Progenitor cell of endocrine pancreas (in vitro differentiated cells): ENCODE data around the gene SSBP2. TPM values are rescaled to one million over a fixed set of nuclear protein-coding genes. Genes with fewer than 3 reads are reported as not detected.

ENCODE experiments used
- DNase-seq: peaks from one replicate; pipeline ENCODE4 v3.0.0; 2021; ENCODE audit warnings: low spot score; ENCODE audit not compliant: unreplicated experiment
- H3K27ac Mint-ChIP-seq: 2 replicates; pipeline ENCODE4 v1.8.0; 2021; ENCODE audit warnings: mild to moderate bottlenecking, moderate library complexity, mixed read lengths
- H3K27me3 Mint-ChIP-seq: 2 replicates; pipeline ENCODE4 v1.8.0; 2021; ENCODE audit warnings: mixed read lengths
- H3K36me3 Mint-ChIP-seq: 2 replicates; pipeline ENCODE4 v1.8.0; 2022; ENCODE audit warnings: mixed read lengths; ENCODE audit not compliant: insufficient read depth
- H3K4me1 Mint-ChIP-seq: 2 replicates; pipeline ENCODE4 v1.8.0; 2021; ENCODE audit warnings: low read depth, mixed read lengths
- H3K4me3 Mint-ChIP-seq: 2 replicates; pipeline ENCODE4 v1.8.0; 2021; ENCODE audit warnings: low read depth, mild to moderate bottlenecking, moderate library complexity, mixed read lengths
- H3K9me3 Mint-ChIP-seq: 2 replicates; pipeline ENCODE4 v1.8.0; 2021; ENCODE audit warnings: low read depth, mixed read lengths
- CTCF ChIP-seq: fragments of 200-600 bp; sonication (generic); IDR thresholded peaks from one replicate; pipeline ENCODE4 v1.5.0; 2021; ENCODE audit warnings: antibody characterized with exemption, mild to moderate bottlenecking; ENCODE audit not compliant: unreplicated experiment
- total RNA-seq: library from RNA; stranded (reverse); gene quantifications from 2 replicates; pipeline ENCODE4 v1.2.1, GENCODE V29; 2021

The SSBP2 gene
- total RNA-seq, 1 donor from 2014 or later: 66.6 TPM

GRCh38 chr5:81395262-81395661, 355.6 kb downstream of the SSBP2 start:
- no peak for TF ChIP-seq CTCF

GRCh38 chr5:81393783-81394718, 356.8 kb downstream of the SSBP2 start, which contains the start of gene ACOT12:
ACOT12 (minus strand) TSS chr5:81394134; CDS start chr5:81394114, 20 bp downstream.
- Mint-ChIP-seq H3K4me3 (peak within 1 kb of the TSS; percentile 61), H3K27me3 (peaks cover 49% of the 10 kb centered on the region), H3K36me3 (no peaks in the 10 kb centered on the region), H3K27ac (no peak within 1 kb of the TSS), H3K4me1 (no peaks in the 10 kb centered on the region), H3K9me3 (peaks cover 4% of the 10 kb centered on the region)
- peak; percentile 16 for DNase-seq
- TF ChIP-seq CTCF: no peak

More at GRCh38 chr5:81395262-81395661, 355.6 kb downstream of the SSBP2 start:
- DNase-seq: no peak
- peaks cover 4% of the 10 kb centered on the region for H3K9me3 Mint-ChIP-seq
- H3K4me3 Mint-ChIP-seq: no peak overlapping the region
- no peak overlapping the region for H3K27ac Mint-ChIP-seq
- no peaks in the 10 kb centered on the region for H3K36me3 Mint-ChIP-seq
- H3K27me3 Mint-ChIP-seq: peaks cover 49% of the 10 kb centered on the region
- H3K4me1 Mint-ChIP-seq: no peaks in the 10 kb centered on the region

GRCh38 chr5:81393430-81393782, 357.5 kb downstream of the SSBP2 start:
- Mint-ChIP-seq H3K27ac (no peak overlapping the region), H3K9me3 (peaks cover 4% of the 10 kb centered on the region), H3K4me1 (no peaks in the 10 kb centered on the region), H3K27me3 (peaks cover 49% of the 10 kb centered on the region), H3K4me3 (peak overlapping the region; percentile 54), H3K36me3 (no peaks in the 10 kb centered on the region)
- TF ChIP-seq CTCF: no peak
- no peak for DNase-seq

- no peak overlapping the region for H3K27ac Mint-ChIP-seq
Measured at GRCh38 chr5:81389025-81389424, 361.9 kb downstream of the SSBP2 start.

GRCh38 chr5:81388169-81388568, 362.7 kb downstream of the SSBP2 start:
- Mint-ChIP-seq H3K36me3 (no peaks in the 10 kb centered on the region), H3K27ac (no peak overlapping the region), H3K4me3 (no peak overlapping the region), H3K9me3 (no peaks in the 10 kb centered on the region), H3K4me1 (no peaks in the 10 kb centered on the region), H3K27me3 (peaks cover 19% of the 10 kb centered on the region)
- TF ChIP-seq CTCF: no peak
- DNase-seq: no peak

More at GRCh38 chr5:81389025-81389424, 361.9 kb downstream of the SSBP2 start:
- no peaks in the 10 kb centered on the region for H3K9me3 Mint-ChIP-seq
- no peaks in the 10 kb centered on the region for H3K4me1 Mint-ChIP-seq
- H3K4me3 Mint-ChIP-seq: no peak overlapping the region
- DNase-seq: no peak
- H3K27me3 Mint-ChIP-seq: peaks cover 23% of the 10 kb centered on the region
- TF ChIP-seq CTCF: no peak
- H3K36me3 Mint-ChIP-seq: no peaks in the 10 kb centered on the region
